ENCODE measurements around the gene NALCN.

GRCh38 chr13:101454767-101455166 is 38.5 kb upstream of the NALCN start:
- no peak for TF ChIP-seq CTCF (IDR thresholded peaks at IDR 0.05)
- TF ChIP-seq POLR2A (IDR thresholded peaks at IDR 0.05), result no peak
- no peak for TF ChIP-seq EP300 (IDR thresholded peaks at IDR 0.05)

Data from ovary (tissue), 3 donors.